NCI-H82 (cell line): Measurements from ENCODE around the gene PTPRN2.
"Not testable (repeated sequence)": the region's sequence is repeated elsewhere in the genome, so short reads cannot be mapped to it uniquely, and the experiment has no call there.

Experiments
- DNase-seq: peaks from one replicate; lab custom pipeline; 2025; lab: John Stamatoyannopoulos, UW

PTPRN2 gene

GRCh38 chr7:158443688-158444483 is 143.7 kb downstream of the PTPRN2 start:
- DNase-seq: no peak

DNA sequence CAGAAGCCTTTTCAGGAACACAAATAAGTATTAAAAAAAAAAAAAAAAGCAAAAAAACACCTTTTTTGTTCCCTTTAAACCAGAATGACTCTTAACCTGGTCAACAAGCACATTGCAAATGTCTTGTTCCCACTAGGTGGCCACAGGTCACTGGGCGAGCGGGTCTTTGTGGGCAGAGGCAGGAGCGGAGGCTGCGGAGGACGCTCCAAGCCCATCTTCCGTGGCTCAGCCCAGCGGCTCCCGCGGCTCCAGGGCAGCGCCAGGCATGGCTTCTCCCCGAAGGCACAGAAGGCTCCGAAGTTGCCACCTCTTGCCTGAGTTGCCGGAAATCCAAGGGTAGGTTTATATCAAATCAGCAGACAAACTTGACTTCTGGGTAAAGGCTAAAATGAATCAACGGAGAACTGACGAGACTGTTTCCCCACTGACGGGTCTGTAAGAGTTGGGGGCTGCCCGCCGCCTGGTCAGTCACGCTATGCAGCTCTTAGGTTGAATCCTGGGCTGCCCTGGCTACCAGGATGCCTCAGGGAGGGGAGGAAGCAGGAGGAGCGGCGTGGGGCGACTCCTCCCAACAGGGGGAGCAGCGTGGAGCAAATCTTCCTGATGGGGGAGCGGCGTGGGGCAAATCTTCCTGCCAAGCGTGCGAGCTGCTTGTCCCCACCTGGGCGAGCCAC is 144.5 kb downstream of the PTPRN2 start:
- DNase-seq: no peak

GRCh38 chr7:158442260-158442659 is 145.4 kb downstream of the PTPRN2 start:
- DNase-seq: peak; percentile 14

GRCh38 chr7:158439035-158439434 is 148.6 kb downstream of the PTPRN2 start:
- DNase-seq: no peak

- DNase-seq: no peak
These were observed 155.0 kb downstream of the PTPRN2 start for GRCh38 chr7:158432369-158433341.

DNA sequence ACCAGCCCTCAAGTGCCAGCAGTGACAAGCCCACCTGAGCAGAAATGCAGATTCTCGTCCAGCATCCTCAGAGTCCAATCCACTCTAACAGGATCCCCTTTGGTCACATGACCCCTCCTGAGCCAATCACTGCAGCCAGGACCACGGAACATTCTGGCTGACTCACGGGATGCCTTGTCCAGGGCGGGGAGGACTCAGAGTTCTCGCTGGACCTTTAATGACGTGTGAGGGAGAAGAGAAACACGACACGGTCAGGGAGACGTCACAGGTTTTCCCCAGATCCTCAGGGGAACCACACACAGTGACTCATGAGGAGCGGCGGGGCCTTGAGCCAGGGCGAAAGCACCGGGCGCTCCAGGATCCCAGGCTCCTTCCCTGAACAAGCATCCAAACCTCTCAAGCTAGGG is 155.7 kb downstream of the PTPRN2 start:
- DNase-seq: no peak

- DNase-seq: no peak
These were observed 156.3 kb downstream of the PTPRN2 start for GRCh38 chr7:158431055-158431940.

- no peak for DNase-seq
These were observed 157.2 kb downstream of the PTPRN2 start for GRCh38 chr7:158430308-158431034.

DNA sequence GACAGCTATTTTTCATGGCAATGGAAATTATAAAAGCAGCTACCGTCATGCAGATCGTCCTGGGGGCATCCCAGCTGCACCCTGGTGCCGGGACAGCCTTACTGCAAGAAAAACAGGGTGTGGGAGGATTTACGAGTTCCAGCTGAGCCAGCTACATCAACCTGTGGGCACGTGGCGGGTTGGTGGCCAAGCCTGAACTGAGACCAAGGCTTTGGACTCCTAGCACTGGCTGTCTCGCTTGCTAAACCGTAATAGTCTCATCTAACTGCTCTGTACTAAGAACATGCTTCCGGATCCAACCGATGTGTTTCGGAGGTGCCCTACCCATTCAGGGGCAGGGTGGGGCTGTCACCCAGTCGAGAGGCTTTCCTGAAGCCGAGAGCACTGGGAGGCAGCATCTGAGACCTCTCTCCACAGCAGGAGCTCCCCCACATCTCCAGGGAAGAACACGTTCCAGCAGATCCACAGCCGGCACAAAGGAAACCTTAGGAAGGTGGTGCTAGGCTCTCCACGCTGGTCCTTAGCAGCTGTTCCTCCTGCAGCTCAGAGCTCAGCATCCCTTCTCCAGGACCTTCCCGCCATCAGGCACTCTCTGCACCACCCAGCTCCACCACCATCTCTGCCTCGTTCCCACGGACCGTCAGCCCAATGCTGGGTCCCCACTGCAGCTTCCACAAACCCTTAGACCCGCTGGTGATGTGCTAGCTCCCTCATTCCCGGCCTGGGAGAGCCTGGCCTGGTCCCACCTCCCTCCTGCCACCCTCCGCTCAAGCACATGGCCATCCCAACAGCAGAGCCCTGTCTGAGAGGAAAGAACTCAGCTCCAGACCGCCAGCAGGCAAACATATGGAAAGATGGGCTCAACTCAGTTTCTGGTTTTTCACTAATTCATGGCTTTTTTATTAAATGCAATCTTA is 158.5 kb downstream of the PTPRN2 start:
- DNase-seq: no peak

DNA sequence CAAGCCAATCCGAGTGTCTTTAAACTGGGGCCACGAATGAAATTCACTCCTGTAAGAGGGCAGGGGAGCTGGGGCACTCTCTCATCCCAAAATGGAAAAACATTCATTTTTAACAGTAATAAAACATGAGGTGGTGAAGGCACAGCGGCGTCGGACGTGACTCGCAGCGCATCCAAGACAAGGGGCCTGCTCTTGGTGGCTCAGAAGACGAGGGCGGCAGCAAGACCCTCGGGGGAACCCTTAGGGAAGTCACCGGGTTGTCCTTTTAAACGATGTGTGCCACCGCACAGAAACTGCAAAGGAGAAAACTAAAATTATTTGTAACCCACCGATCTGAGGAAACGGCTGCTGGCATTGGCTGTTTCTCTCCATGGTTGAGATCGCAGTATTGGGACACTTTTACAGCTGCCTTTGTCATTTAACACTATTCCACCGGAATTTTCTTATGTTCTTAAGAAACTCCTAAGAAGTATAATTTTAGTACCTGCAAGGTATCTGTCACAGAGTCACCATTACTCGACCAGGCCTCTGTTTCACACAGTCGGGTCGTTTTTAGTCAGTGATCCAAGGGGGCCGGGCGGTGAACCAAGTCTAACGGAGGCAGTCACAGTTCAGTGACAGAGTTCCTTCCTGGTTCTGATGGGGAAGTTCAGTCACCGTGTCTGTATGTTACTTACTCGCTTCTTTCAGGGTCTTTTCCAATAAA is 159.3 kb downstream of the PTPRN2 start:
- no peak for DNase-seq

- not testable (repeated sequence) for DNase-seq
These were observed 161.9 kb downstream of the PTPRN2 start for GRCh38 chr7:158425676-158426075.

DNA sequence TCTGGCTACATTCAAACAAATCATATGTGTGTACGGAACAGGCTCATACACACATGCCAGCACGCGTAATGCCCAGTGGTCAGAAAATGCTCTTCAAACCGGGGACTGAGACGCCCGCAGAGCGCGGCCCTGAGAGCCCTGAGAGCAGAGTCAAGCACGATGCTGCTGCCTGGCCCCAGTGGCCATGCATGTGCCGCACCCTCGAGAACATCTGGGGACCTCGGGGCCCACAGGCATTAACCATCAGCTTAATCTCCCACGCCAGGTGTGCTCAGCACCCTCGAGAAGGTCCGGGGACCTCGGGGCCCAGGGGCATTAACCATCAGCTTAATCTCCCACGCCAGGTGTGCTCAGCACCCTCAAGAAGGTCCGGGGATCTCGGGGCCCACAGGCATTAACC is 163.1 kb downstream of the PTPRN2 start:
- no peak for DNase-seq

GRCh38 chr7:158424011-158424410 is 163.6 kb downstream of the PTPRN2 start:
- DNase-seq: no peak

DNA sequence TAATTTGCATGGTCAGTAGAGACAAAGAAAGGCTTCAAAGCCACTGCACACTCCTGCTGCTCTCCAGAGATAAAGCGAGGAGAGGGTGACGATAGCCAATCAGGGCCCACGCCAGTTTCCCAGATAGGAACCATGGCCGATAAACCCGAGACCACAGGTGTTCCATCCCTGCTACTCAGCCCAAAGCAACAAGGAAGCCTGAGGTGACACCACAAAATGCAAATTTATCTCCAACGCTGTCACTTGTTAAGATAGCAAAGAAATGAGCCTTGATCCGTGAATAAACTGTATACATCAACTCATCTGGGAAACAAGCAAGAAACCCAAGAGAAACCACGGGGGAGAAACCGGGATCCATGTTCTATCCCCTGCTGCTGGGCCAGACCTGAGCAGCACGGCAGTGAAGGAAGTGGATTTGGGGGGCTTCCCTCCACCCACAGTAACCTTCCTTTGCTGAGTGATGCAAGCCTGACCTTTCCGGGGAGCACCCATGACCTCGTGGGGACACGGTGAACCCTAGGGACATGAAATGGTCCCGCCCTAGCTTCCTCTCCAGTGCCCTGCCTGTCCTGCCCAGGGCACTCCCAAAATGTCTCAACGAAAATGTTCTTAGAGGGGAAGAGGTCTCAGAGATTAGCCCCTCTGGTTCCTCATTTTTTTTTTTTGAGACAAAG is 164.6 kb downstream of the PTPRN2 start:
- DNase-seq: no peak

- no peak for DNase-seq
These were observed 165.3 kb downstream of the PTPRN2 start for GRCh38 chr7:158422196-158422886.

- DNase-seq: no peak
These were observed 166.3 kb downstream of the PTPRN2 start for GRCh38 chr7:158421361-158421760.

- DNase-seq: no peak
These were observed 166.9 kb downstream of the PTPRN2 start for GRCh38 chr7:158420591-158421340.
